SJCRH30 (cell line): ENCODE results near the gene RIMKLA. TPM values are rescaled to one million over a fixed set of nuclear protein-coding genes. Genes with fewer than 3 reads are reported as not detected.
A peak's percentile ranks its signal among the peaks of the same experiment; 100 is the strongest.

ENCODE experiments used
- DNase-seq, 2 experiments: peaks; one replicate each; pipeline ENCODE4 v3.0.0-alpha.2; 2015 to 2020
- H3K27ac ChIP-seq: fragments of 250-450 bp; sonication (Bioruptor Pico); 2 replicates; pipeline ENCODE4 v1.5.1; 2020; ENCODE audit warnings: mild to moderate bottlenecking, moderate library complexity
- H3K27me3 ChIP-seq: fragments of 250-450 bp; sonication (Bioruptor Pico); 2 replicates; pipeline ENCODE4 v1.5.1; 2020; ENCODE audit warnings: mild to moderate bottlenecking, moderate library complexity
- H3K36me3 ChIP-seq: fragments of 250-450 bp; sonication (Bioruptor Pico); 2 replicates; pipeline ENCODE4 v1.5.1; 2020; ENCODE audit warnings: mild to moderate bottlenecking, moderate library complexity
- H3K4me1 ChIP-seq: fragments of 250-450 bp; sonication (Bioruptor Pico); 2 replicates; pipeline ENCODE4 v1.5.1; 2020; ENCODE audit warnings: mild to moderate bottlenecking, moderate library complexity
- H3K4me3 ChIP-seq: fragments of 250-450 bp; sonication (Bioruptor Pico); 2 replicates; pipeline ENCODE4 v1.5.1; 2020; ENCODE audit warnings: mild to moderate bottlenecking, moderate library complexity
- H3K9me3 ChIP-seq: fragments of 250-450 bp; sonication (Bioruptor Pico); replicated peaks from 2 replicates; pipeline ENCODE4 v1.5.1; 2020; ENCODE audit warnings: mild to moderate bottlenecking, moderate library complexity
- total RNA-seq: library from RNA; depleted of rRNA; stranded (reverse); fragments of >200 nt; shearing (Covaris generic); gene quantifications from 2 replicates; pipeline ENCODE4 v1.2.3, GENCODE V29; 2014; rRNA removed

The RIMKLA gene
- total RNA-seq, 1 experiment from 2014 or later: 0.02 TPM

GRCh38 chr1:42462828-42463763 lies 82.5 kb downstream of the RIMKLA start, which contains the start of gene CCDC30:
CCDC30 (plus strand) TSS chr1:42463286; CDS start chr1:42480552, 17,266 bp downstream.
- no peaks in the 10 kb centered on the region for H3K4me1 ChIP-seq
- no peaks in the 10 kb centered on the region for H3K27me3 ChIP-seq
- DNase-seq: peak; percentile 84 to 86
- no peak within 1 kb of the TSS for H3K27ac ChIP-seq
- no peaks in the 10 kb centered on the region for H3K36me3 ChIP-seq
- peak within 1 kb of the TSS; percentile 45 for H3K4me3 ChIP-seq
- H3K9me3 ChIP-seq: no peaks in the 10 kb centered on the region

GRCh38 chr1:42463921-42464320 lies 83.3 kb downstream of the RIMKLA start:
- no peak for DNase-seq
- no peaks in the 10 kb centered on the region for H3K4me1 ChIP-seq
- H3K27ac ChIP-seq: no peak overlapping the region
- H3K4me3 ChIP-seq: no peak overlapping the region
- H3K9me3 ChIP-seq: no peaks in the 10 kb centered on the region
- H3K36me3 ChIP-seq: no peaks in the 10 kb centered on the region
- no peaks in the 10 kb centered on the region for H3K27me3 ChIP-seq

GRCh38 chr1:42466030-42466429 lies 85.4 kb downstream of the RIMKLA start:
- no peaks in the 10 kb centered on the region for H3K4me1 ChIP-seq
- H3K27ac ChIP-seq: no peak overlapping the region
- H3K27me3 ChIP-seq: no peaks in the 10 kb centered on the region
- no peaks in the 10 kb centered on the region for H3K9me3 ChIP-seq
- H3K36me3 ChIP-seq: no peaks in the 10 kb centered on the region
- no peak overlapping the region for H3K4me3 ChIP-seq
- no peak for DNase-seq

- no peak for DNase-seq
- Histone ChIP-seq H3K27me3 (no peaks in the 10 kb centered on the region), H3K27ac (no peak overlapping the region), H3K4me1 (no peaks in the 10 kb centered on the region), H3K36me3 (no peaks in the 10 kb centered on the region), H3K9me3 (no peaks in the 10 kb centered on the region), H3K4me3 (no peak overlapping the region)
These were observed 89.1 kb downstream of the RIMKLA start for GRCh38 chr1:42469727-42470126.

Other genes starting within 250 kb of the RIMKLA start
- gene GUCA2B, start 227.4 kb upstream of the RIMKLA start, total RNA-seq: not detected in 2 replicates
- not detected in 2 replicates for gene GUCA2A, start 216.0 kb upstream of the RIMKLA start, total RNA-seq
- 66.5 and 79.1 TPM in 2 replicates for gene FOXJ3, start 45.6 kb upstream of the RIMKLA start, total RNA-seq
- 0.32 TPM in 1 of 2 replicates, not detected in the other for gene ZMYND12, start 75.2 kb downstream of the RIMKLA start, total RNA-seq
- gene PPCS, start 75.8 kb downstream of the RIMKLA start, total RNA-seq: 27.9 and 29.2 TPM in 2 replicates
- 0.40 and 0.51 TPM in 2 replicates for gene CCDC30, start 82.5 kb downstream of the RIMKLA start, total RNA-seq